Activated CD8-positive, alpha-beta T cell treated with anti-CD3 and anti-CD28 coated beads, Interleukin-2, amount 10 ng/mL, durations not matched to agents 7 days and 5 days (primary cell): ENCODE data around the gene PSMA1. TPM values are rescaled to one million over a fixed set of nuclear protein-coding genes. Genes with fewer than 3 reads are reported as not detected.

Source experiments
- ATAC-seq: fragments of 150-1000 bp; cut with Tn5 transposase; one replicate; pipeline ENCODE4 v1.10.0; 2021; ENCODE audit warnings: moderate library complexity
- CTCF ChIA-PET: fragments of 350-600 bp; sonication (Branson Sonifier 250); formaldehyde crosslinking; loops from one replicate; lab custom pipeline; 2021; ENCODE audit warnings: antibody characterized with exemption; lab: Charles Lee
- POLR2A ChIA-PET: fragments of 350-600 bp; sonication (Branson Sonifier 250); formaldehyde crosslinking; loops from one replicate; lab custom pipeline; 2021; ENCODE audit warnings: antibody characterized with exemption; lab: Charles Lee
- DNase-seq: peaks from one replicate; pipeline ENCODE4 v3.0.0-alpha.2; 2020
- H3K27ac Mint-ChIP-seq: one replicate; pipeline ENCODE4 v1.8.0; 2021; ENCODE audit warnings: mild to moderate bottlenecking, mixed read lengths
- H3K27me3 Mint-ChIP-seq: one replicate; pipeline ENCODE4 v1.8.0; 2021; ENCODE audit warnings: low read depth, mixed read lengths
- H3K36me3 Mint-ChIP-seq: one replicate; pipeline ENCODE4 v1.8.0; 2021; ENCODE audit warnings: low read depth, mixed read lengths
- H3K4me1 Mint-ChIP-seq: one replicate; pipeline ENCODE4 v1.8.0; 2021; ENCODE audit warnings: low read depth, mixed read lengths
- H3K4me3 Mint-ChIP-seq: one replicate; pipeline ENCODE4 v1.8.0; 2021; ENCODE audit warnings: mild to moderate bottlenecking, mixed read lengths
- H3K9me3 Mint-ChIP-seq: one replicate; pipeline ENCODE4 v1.8.0; 2022; ENCODE audit warnings: mixed read lengths; ENCODE audit not compliant: insufficient read depth
- total RNA-seq, 2 experiments: library from RNA; stranded (reverse); gene quantifications; one replicate each; pipeline ENCODE4 v1.2.3, GENCODE V29; 2021

PSMA1 gene
- total RNA-seq, 2 experiments from 2014 or later: 211 to 215 TPM

DNA sequence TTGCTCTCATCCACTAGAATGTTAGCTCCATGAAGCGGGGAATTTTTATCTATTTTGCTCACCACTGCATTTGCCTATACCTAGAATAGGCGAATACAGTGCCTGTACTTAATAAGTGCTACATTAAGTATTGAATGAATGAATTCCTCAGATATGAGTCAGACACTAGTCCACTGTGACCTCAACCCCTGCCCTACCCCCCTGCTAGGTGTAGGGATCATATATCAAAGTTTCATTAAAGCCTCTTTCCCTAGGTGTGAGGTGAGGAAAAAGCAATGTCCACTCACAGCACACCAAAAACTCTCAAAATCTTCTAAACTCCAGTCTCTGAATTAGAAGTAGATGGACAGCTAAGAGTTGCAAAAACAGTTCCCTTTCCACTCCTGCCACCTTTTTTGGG lies 9.8 kb upstream of the PSMA1 start:
- Mint-ChIP-seq H3K27me3 (no peaks in the 10 kb centered on the region), H3K36me3 (peaks cover 20% of the 10 kb centered on the region), H3K9me3 (no peaks in the 10 kb centered on the region), H3K27ac (no peak overlapping the region), H3K4me1 (no peaks in the 10 kb centered on the region), H3K4me3 (no peak overlapping the region)
- ATAC-seq: no peak
- no peak for DNase-seq
- POLR2A ChIA-PET: interaction anchor here (0.5 kb wide), 1 partner anchor 56 kb away, joined by 4 read pairs; no protein-coding TSS in a partner anchor
- CTCF ChIA-PET: interaction anchor here (0.6 to 1.0 kb wide), 2 partner anchors 9 to 374 kb away, joined by 3 to 5 read pairs; no protein-coding TSS in a partner anchor

DNA sequence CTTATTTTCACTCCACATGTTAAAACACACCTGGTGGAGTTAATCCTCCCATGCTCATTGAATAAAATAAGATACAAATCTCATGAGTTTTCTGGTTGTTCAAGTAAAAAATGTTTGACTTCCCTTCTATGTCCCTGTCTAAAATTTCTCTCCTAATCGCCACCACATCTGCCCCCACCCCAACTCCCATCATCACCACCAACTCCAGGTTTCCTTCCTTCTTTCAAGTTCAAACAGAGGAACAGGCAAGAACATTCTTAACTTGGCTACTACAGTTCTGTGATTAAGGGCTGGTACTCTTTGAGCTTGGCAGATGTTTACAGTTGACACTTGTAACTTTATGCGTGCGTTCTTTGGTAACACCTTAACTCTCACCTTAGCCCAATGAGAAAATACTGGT lies 9.1 kb upstream of the PSMA1 start:
- Mint-ChIP-seq H3K4me3 (no peak overlapping the region), H3K4me1 (no peaks in the 10 kb centered on the region), H3K9me3 (no peaks in the 10 kb centered on the region), H3K36me3 (peaks cover 20% of the 10 kb centered on the region), H3K27me3 (no peaks in the 10 kb centered on the region), H3K27ac (no peak overlapping the region)
- ChIA-PET POLR2A (interaction anchor here (0.5 kb wide), 1 partner anchor 55 kb away, joined by 4 read pairs; no protein-coding TSS in a partner anchor), CTCF (interaction anchor here (1.0 kb wide), 1 partner anchor 9 kb away, joined by 5 read pairs; no protein-coding TSS in a partner anchor)
- DNase-seq (no peak), ATAC-seq (no peak)

DNA sequence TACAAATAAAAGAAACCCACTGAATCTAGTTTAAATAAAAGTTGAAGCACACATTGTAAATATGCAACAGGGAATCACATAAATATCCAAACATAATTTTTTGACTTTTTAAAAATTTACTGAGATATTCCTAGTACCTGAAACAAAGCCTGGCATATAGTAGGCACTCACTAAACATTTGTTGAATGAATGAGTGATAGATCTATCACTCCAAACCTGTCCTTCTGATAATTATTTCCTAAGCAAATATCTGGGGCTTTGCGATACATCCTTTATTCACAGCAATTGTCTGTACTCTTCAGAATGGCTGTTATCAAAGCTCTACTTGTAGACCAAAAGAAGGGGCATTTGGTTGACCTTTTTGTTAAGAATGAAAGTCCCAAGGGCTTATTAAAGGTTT lies 2.6 kb upstream of the PSMA1 start:
- no peak overlapping the region for H3K4me3 Mint-ChIP-seq
- DNase-seq (no peak), ATAC-seq (no peak)
- peaks cover 21% of the 10 kb centered on the region for H3K4me1 Mint-ChIP-seq
- ChIA-PET CTCF (interaction anchor here (1.0 kb wide), 1 partner anchor 385 kb away, joined by 3 read pairs; no protein-coding TSS in a partner anchor), POLR2A (interaction anchor here (0.6 kb wide), 2 partner anchors 113 to 121 kb away, joined by 3 read pairs; no protein-coding TSS in a partner anchor)
- H3K36me3 Mint-ChIP-seq: peaks cover 23% of the 10 kb centered on the region
- no peak overlapping the region for H3K27ac Mint-ChIP-seq
- no peaks in the 10 kb centered on the region for H3K9me3 Mint-ChIP-seq
- no peaks in the 10 kb centered on the region for H3K27me3 Mint-ChIP-seq

DNA sequence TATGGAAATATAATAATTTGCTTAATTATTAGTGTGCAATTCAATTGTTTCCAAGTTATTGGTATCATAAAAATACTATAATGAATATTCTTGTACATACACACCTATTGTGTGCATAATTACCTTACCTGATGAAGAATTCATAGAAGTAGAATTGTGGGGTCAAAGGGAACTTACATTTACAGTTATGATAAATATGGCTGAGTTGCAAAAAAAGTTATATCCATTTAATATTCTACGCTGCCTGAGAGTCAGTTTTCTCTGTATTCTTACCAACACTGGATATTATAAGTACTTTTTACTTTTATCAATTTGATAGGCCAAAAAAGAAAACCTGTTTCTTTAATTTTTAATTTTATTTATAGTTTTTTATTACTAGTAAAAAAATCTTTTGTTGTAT lies 2.1 kb upstream of the PSMA1 start:
- H3K27ac Mint-ChIP-seq: no peak overlapping the region
- H3K4me3 Mint-ChIP-seq: no peak overlapping the region
- H3K27me3 Mint-ChIP-seq: no peaks in the 10 kb centered on the region
- no peaks in the 10 kb centered on the region for H3K9me3 Mint-ChIP-seq
- ATAC-seq (no peak), DNase-seq (no peak)
- H3K4me1 Mint-ChIP-seq: peaks cover 26% of the 10 kb centered on the region
- ChIA-PET CTCF (interaction anchor here (1.0 kb wide), 1 partner anchor 386 kb away, joined by 3 read pairs; no protein-coding TSS in a partner anchor), POLR2A (interaction anchor here (0.6 kb wide), 1 partner anchor 80 kb away, joined by 3 read pairs; no protein-coding TSS in a partner anchor)
- peaks cover 29% of the 10 kb centered on the region for H3K36me3 Mint-ChIP-seq

DNA sequence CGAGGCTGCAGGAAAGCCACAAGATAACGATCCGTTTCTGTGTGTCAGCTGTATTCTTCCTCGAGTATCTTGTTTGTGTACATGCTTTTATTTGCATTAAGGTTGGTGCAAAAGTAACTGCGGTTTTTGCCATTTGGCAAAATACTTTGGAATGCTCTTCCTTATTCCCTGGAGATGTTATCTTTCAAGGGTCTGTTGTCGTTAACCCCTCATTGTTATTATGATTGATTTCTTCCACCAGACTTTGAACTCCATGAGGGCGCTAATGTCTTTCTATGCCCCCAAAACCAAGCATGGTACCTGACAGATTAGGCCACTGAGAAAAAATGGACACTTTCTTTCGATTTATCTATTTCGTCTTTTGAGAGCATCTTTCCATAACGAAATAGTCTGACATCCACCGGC lies 563 bp upstream of the PSMA1 start:
- Mint-ChIP-seq H3K27ac (peak overlapping the region; percentile 94), H3K9me3 (no peaks in the 10 kb centered on the region), H3K36me3 (peaks cover 33% of the 10 kb centered on the region), H3K4me3 (peak overlapping the region; percentile 93), H3K4me1 (peaks cover 29% of the 10 kb centered on the region), H3K27me3 (no peaks in the 10 kb centered on the region)
- ChIA-PET CTCF (interaction anchor here (0.9 to 3.0 kb wide), 12 partner anchors 11 to 485 kb away, joined by 3 to 26 read pairs (median 4); partner anchors contain the start of genes COPB1, CYP2R1 and PDE3B), POLR2A (interaction anchor here (0.6 to 2.9 kb wide), 19 partner anchors 10 to 386 kb away, joined by 3 to 35 read pairs (median 3); partner anchors contain the start of genes COPB1 and CYP2R1)
- ATAC-seq (no peak), DNase-seq (no peak)

DNA sequence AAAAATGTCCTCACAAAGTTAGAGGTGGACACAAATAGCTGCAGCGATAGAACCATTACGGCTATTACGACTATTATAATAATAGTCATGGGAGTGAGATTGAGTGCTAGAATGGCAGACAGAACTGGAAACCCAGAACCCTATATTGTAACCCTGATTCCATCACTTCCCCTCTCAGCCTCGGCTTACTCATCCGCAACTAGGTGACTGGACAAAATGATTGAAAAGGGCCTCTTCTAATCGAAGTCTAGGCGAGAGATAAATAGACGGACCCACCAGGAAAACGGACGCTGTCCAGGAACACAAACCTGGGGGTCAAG lies 629 bp downstream of the PSMA1 start:
- no peaks in the 10 kb centered on the region for H3K27me3 Mint-ChIP-seq
- no peaks in the 10 kb centered on the region for H3K9me3 Mint-ChIP-seq
- peak overlapping the region; percentile 94 for H3K27ac Mint-ChIP-seq
- ATAC-seq (peak; percentile 5), DNase-seq (no peak)
- H3K36me3 Mint-ChIP-seq: peaks cover 36% of the 10 kb centered on the region
- peak overlapping the region; percentile 93 for H3K4me3 Mint-ChIP-seq
- POLR2A ChIA-PET: interaction anchor here (0.6 to 2.9 kb wide), 13 partner anchors 13 to 372 kb away, joined by 3 to 35 read pairs (median 4); partner anchors contain the start of genes COPB1 and CYP2R1
- CTCF ChIA-PET: interaction anchor here (1.1 to 3.0 kb wide), 10 partner anchors 17 to 388 kb away, joined by 3 to 26 read pairs (median 6); partner anchors contain the start of genes COPB1, CYP2R1 and PDE3B
- peaks cover 29% of the 10 kb centered on the region for H3K4me1 Mint-ChIP-seq

DNA sequence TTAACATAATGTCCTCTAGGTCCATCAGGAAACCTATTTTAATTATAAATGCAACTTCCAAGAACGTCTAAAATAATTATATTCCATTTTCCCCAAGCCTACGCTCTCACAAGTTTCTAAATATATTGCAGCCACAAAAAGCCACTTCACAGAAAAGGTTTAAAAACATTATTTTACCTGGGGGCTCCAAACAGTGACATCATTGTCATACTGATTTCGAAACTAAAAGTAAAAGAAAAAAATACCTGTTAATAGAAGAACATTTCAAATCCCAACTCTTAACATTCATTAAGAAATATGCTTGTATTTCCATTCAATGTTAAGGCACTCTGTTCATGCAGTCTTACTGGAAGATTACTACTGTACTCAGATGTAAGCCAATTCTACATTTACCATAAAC lies 1.4 kb downstream of the PSMA1 start:
- Mint-ChIP-seq H3K27me3 (no peaks in the 10 kb centered on the region), H3K36me3 (peaks cover 40% of the 10 kb centered on the region), H3K27ac (peak overlapping the region; percentile 94), H3K4me3 (peak overlapping the region; percentile 93), H3K4me1 (peaks cover 29% of the 10 kb centered on the region), H3K9me3 (no peaks in the 10 kb centered on the region)
- ChIA-PET POLR2A (interaction anchor here (0.6 to 2.9 kb wide), 3 partner anchors 19 to 373 kb away, joined by 3 to 35 read pairs (median 20); partner anchors contain the start of genes COPB1 and CYP2R1), CTCF (interaction anchor here (1.4 to 3.0 kb wide), 7 partner anchors 18 to 388 kb away, joined by 3 to 26 read pairs (median 6); partner anchors contain the start of genes COPB1 and PDE3B)
- DNase-seq (no peak), ATAC-seq (no peak)

DNA sequence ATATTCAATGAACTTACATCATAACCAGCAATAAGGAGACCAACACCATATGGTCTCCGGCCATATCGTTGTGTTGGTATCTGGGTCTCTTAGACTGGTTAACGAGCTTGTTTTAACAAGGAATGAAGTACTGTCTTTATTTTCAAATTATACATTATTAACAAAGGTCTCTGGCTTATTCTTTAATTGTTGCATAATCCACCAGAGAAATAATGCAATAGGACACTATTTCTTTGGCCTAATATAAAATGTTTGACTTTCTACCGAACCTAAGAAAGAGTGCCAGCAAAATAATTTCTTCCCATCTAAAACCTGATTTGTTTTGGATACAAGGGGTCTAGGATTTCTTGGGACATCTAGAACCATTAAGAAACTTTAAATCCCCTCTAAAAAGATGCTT lies 6.4 kb downstream of the PSMA1 start:
- ATAC-seq (no peak), DNase-seq (no peak)
- no peaks in the 10 kb centered on the region for H3K27me3 Mint-ChIP-seq
- CTCF ChIA-PET: no interaction called here
- H3K27ac Mint-ChIP-seq: no peak overlapping the region
- POLR2A ChIA-PET: no interaction called here
- peaks cover 56% of the 10 kb centered on the region for H3K36me3 Mint-ChIP-seq
- peaks cover 17% of the 10 kb centered on the region for H3K4me1 Mint-ChIP-seq
- H3K9me3 Mint-ChIP-seq: no peaks in the 10 kb centered on the region
- H3K4me3 Mint-ChIP-seq: no peak overlapping the region

DNA sequence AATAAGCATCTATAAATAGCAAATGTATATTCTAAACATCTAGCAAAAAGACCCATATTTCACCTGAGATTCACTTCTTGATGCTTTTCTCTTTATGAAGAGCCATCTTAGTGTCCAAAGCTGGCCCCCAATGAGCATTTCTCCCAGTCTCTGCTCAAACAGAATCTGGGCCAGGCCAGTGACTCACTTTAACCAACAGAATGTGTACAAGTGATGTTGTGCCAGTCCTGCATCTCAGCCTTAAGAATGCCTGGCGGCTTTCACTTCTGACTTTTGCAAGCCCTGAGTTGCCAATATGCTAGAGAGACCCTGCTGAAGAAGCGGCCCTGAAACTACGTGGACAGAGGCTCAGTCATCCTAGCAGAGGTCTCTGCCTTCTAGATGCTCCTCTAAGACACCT lies 13.7 kb downstream of the PSMA1 start:
- Mint-ChIP-seq H3K4me1 (peaks cover 16% of the 10 kb centered on the region), H3K4me3 (no peak overlapping the region)
- no peak for ATAC-seq

DNA sequence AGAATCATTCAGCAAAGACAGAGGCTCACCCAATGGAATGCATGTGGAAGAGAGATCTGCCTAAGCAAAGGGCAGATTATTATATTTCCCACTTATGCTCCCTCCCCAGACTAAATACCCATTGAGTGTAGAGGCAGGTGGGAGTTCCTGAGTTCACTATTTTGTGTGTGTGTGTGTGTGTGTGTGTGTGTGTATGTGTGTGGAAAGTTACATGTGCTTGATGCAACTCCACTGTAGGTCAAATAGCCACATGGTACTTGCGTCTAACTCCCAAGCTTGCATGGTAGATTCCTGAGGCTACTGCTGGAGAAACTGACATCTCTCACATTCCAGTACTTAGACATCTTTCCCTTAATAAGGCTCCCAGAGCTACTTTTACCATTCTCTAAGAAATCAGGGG lies 17.2 kb downstream of the PSMA1 start:
- ChIA-PET POLR2A (interaction anchor here (0.6 kb wide), 1 partner anchor 46 kb away, joined by 6 read pairs; no protein-coding TSS in a partner anchor), CTCF (interaction anchor here (1.0 to 4.5 kb wide), 3 partner anchors 13 to 405 kb away, joined by 3 to 21 read pairs (median 3); no protein-coding TSS in a partner anchor)
- H3K27ac Mint-ChIP-seq: no peak overlapping the region
- DNase-seq (no peak), ATAC-seq (no peak)
- peaks cover 32% of the 10 kb centered on the region for H3K4me1 Mint-ChIP-seq
- peaks cover 55% of the 10 kb centered on the region for H3K36me3 Mint-ChIP-seq
- H3K9me3 Mint-ChIP-seq: no peaks in the 10 kb centered on the region
- no peak overlapping the region for H3K4me3 Mint-ChIP-seq
- no peaks in the 10 kb centered on the region for H3K27me3 Mint-ChIP-seq

More for the DNA sequence above, 13.7 kb downstream of the PSMA1 start:
- H3K9me3 Mint-ChIP-seq: no peaks in the 10 kb centered on the region
- ChIA-PET POLR2A (no interaction called here), CTCF (no interaction called here)
- DNase-seq: no peak
- H3K36me3 Mint-ChIP-seq: peaks cover 67% of the 10 kb centered on the region
- H3K27me3 Mint-ChIP-seq: no peaks in the 10 kb centered on the region
- peak overlapping the region; percentile 72 for H3K27ac Mint-ChIP-seq

DNA sequence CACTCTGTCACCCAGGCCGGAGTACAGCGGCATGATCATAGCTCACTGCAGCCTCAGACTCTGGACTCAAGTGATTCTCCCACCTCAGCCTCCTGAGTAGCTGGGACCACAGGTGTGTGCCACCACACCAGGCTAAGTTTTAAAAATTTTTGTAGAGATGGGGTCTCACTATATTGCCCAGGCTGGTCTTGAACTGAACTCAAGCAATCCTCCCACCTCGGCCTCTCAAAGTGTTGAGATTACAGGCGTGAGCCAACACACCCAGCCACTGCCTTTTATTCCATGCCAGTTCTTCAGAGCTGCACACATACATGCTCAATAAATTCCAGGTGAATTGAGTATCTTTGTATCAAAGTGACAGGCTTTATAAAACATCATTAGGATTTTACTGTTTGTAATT lies 18.1 kb downstream of the PSMA1 start:
- Mint-ChIP-seq H3K36me3 (peaks cover 57% of the 10 kb centered on the region), H3K4me1 (peaks cover 40% of the 10 kb centered on the region), H3K27ac (no peak overlapping the region), H3K4me3 (no peak overlapping the region), H3K27me3 (no peaks in the 10 kb centered on the region), H3K9me3 (no peaks in the 10 kb centered on the region)
- CTCF ChIA-PET: interaction anchor here (4.5 kb wide), 1 partner anchor 406 kb away, joined by 21 read pairs; no protein-coding TSS in a partner anchor
- ATAC-seq: no peak
- DNase-seq: no peak
- POLR2A ChIA-PET: no interaction called here
